Stimulated activated CD8-positive, alpha-beta memory T cell treated with anti-CD3 and anti-CD28 coated beads, Interleukin-2, amount 100 ng/mL, for 1 hour (primary cell): Measurements from ENCODE around the gene CXCL6.

ENCODE experiments used
- DNase-seq, 2 donors: peaks; one replicate each; pipeline ENCODE4 v3.0.0-alpha.2; 2020; ENCODE audit warnings: low read depth in 2 of 2

Gene CXCL6

DNA sequence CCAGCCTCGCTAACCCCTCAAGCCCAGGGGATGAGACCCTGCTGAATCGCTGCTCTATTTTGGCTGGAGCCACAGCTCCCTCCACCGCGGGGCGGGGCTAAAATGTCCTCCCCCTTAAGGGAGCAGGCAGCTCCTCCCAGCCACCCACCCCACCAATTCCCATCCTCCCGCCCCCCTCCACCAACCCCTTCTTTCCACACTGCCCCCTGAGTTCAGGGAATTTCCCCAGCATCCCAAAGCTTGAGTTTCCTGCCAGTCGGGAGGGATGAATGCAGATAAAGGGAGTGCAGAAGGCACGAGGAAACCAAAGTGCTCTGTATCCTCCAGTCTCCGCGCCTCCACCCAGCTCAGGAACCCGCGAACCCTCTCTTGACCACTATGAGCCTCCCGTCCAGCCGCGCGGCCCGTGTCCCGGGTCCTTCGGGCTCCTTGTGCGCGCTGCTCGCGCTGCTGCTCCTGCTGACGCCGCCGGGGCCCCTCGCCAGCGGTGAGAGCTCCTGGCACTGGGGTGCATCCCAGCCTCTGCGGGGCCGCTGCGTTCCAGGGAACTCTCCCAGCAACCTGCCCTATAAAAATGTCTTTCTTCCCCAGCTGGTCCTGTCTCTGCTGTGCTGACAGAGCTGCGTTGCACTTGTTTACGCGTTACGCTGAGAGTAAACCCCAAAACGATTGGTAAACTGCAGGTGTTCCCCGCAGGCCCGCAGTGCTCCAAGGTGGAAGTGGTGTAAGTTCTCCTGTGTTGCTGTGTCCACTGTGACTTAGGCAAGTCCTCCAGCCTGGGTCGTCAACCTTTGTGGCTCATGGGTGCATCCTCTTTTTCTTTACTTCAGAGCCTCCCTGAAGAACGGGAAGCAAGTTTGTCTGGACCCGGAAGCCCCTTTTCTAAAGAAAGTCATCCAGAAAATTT lies at the start of gene CXCL6:
Gene CXCL6, plus strand, starts transcription at position 306 of the 907 bp plus-strand sequence. Its CDS starts 73 bp downstream, at position 379.
- no peak for DNase-seq

DNA sequence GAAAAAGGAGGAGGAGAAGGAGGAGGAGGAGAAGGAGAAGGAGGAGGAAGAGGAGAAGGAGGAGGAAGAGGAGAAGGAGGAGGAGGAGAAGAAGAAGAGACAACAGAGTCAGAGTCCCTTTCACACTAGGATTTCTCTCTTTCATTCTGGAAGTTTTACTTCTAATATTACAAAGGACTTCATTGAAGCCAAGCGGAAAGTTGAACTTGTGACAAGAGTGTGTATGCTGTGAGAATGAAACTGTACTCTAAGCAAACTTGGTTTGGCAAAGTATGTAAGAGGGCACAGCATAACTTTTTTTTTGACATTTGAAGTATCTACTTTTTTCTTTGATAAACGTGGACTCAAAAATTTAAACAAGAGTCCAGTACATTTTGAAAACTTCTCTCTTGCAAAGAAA lies 48.1 kb upstream of the CXCL6 start:
- no peak for DNase-seq

DNA sequence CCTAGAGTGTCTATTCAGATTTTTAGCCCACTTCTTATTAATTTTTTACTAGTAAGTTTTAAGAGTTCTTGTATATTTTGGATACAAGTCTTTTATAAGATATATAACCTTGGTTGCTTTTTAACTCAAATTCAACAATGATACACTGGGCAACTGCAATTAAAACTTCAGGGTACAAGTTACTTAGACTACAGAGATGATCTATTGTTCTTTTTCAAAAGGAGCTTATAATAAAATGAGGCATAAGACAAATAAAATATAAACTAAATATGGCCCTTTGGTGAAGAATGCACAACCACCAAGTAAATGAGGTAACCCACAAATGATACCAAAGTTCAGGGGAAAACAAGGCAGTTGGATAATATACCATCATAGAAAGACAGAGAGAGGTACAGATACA lies 37.6 kb upstream of the CXCL6 start:
- no peak for DNase-seq

DNA sequence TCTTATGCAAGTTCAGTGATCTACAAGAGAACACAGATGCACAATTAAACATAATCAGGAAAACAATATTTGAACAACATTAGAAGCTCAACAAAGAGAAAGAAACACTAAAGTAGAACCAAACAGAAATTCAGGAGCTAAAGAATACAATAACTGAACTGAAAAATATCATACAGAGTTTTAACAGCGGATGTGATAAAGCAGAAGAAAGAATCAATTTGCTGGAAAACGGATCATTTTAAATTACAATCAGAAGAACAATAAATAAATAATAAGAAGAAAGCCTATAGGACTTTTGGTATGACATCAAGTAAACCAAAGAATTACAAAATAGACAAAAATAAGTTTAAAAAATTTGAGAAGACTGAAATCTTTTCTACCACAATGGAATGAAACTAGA lies 36.3 kb upstream of the CXCL6 start:
- DNase-seq: no peak

DNA sequence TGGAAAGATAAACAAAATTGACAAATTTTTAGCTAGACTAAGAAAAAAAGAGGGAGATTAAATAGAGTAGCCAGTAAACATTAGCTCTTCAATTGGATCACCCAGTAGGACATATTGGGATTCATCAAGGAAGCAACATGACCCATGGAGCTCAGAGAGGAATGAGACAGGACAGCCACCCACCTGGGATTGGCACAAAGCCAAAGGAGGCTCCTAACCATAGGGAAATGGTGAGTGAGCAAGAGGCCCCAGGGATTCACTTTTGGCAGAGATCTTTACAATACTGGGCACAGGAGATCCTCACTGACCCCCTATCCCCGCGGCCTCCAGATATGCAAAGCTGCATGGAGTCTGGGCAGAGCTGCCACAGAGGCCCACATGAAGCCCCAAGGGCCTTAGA lies 34.8 kb upstream of the CXCL6 start:
- DNase-seq: no peak

DNA sequence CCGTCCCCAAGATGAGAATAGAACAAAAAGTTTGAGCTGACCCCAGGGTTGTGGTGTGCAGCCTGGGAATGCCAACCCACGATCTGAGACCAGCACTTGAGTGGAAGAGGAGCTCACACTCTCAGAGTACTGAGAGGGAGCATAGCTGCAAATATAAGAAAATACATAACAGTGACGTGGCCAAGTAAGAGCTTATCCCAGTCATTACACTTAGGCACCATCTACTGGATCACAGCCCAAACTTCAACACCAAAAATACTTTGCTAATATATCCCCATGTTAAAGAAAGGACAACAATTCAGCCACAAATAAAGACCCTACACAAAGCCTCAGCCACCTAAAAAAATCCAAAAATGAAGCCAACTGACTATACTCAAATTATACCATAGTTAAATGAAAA lies 33.3 kb upstream of the CXCL6 start:
- no peak for DNase-seq

DNA sequence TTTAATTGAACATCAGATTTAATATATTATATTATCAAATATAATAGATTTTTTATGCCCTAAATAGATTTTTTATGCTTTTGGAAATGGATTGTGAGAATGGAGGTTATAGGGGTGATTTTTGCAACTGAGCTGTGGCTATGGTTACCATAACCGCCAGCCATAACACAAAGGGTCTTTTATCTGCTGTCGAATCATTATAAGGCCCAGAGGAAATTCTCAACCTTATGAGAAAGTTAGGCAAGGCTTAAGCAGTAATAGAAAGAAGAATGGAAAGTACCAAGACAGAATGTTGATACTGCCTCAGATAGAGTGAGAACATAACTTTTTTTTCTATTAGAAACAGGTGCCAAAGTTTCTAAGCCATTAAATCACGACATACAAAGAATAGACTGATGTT lies 26.3 kb upstream of the CXCL6 start:
- DNase-seq: no peak

DNA sequence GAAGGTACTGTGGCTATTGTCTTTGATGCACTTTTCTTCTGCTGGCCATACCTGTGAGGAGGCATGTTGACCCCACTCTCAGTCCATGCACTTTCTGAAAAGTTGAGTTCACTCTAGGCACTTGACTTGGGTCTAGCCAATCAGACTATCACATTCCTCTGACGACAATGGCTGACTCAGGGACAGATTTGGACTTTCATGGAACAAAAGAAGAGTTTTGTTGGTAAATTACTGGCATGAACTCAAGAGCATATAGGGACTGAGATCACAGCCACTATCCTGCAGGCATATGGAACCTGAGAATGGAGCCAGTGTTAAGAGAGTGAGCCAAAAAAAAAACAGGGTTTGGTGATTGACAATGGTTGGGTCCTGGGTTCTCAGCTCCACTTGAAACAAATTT lies 24.6 kb upstream of the CXCL6 start:
- DNase-seq: no peak

DNA sequence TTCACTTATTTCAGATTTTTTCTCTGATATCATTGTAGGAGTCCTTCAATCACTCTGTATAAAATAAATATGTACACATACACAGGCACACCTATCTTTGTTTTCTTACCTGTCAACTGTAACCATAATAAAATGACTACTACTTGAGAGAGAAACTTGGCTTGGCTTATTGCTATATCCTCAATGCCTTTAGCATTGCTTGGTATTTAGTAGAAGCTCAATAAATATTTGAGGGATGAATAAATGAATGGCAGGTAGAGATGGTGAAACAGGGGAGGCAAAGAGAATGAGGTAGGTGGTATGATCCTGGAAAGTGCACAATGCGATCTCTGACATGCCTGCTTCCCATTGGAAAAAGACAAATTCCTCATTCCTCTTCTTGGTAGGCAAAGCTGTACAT lies 21.8 kb upstream of the CXCL6 start:
- DNase-seq: no peak

DNA sequence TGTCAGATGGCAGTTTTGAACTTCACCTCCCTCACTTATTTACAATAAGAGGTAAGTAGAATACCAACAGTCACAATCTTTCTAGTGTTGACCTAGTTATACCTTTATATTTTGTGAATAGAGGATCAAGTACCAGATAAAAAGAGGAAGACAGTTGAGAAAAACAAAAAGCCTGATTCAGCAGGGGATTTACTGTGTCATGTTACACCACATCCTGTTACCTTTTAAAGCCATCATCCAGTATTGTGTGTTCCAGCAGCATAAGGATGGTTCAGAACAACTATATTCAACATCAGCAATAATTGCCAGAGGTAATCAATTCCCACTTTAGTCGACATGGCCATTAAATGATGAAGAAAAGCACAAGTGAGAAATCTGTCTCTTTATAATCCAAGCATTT lies 21.3 kb upstream of the CXCL6 start:
- no peak for DNase-seq

DNA sequence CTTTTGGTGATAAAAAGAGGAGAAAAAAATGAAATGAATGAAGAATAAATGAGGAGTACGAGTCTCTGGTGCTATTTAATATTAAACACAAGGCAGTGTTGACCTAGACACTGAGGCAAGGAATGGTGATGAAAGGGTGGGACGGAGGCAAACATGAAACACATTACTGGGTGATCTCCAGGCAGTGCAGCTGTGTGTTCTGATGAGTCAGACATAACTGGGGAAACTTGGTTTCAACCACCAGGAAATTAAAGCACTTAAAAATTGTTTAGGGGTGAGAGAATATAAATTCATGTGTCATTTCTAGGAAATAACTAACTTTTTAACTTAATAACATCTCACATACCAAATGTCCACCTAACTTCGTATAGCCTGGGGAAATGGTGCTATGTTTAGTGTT lies 19.7 kb upstream of the CXCL6 start:
- no peak for DNase-seq

DNA sequence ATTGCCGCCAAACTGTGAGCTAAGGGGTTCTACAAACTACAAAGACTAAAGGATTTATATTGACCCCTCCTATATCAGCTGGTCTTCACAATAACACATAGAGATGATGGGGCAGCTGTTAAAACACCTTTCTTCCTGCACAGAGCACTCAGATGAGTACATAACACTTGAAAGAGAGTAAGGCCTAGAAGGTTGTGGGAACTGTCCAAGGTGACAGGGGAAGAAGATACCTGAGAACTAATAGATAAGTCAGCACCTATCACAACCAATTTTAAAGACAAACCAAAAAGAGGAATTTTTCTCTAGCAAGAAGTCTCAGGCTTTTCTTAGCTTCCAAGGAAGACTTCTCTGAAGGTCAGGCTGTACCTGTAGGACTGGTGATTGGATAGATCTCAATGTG lies 19.1 kb upstream of the CXCL6 start:
- DNase-seq: no peak

DNA sequence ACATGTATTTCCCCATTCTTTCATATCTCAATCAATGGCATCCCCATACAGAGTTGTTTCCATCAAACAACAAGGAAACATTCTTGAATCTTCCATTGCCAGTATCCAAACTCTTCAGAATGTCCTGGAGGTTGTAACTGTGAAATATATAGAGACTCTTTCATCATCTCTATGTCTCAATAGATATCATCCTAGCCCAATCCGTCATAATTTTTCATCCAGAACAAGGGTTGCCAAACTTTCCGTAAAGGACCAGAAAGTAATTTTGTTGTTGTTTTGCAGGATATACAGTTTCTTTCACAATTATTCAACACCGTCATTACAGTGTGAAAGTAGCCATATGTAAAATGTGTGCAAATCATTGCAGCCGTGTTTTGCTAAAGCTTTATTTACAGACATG lies 15.2 kb upstream of the CXCL6 start:
- no peak for DNase-seq

DNA sequence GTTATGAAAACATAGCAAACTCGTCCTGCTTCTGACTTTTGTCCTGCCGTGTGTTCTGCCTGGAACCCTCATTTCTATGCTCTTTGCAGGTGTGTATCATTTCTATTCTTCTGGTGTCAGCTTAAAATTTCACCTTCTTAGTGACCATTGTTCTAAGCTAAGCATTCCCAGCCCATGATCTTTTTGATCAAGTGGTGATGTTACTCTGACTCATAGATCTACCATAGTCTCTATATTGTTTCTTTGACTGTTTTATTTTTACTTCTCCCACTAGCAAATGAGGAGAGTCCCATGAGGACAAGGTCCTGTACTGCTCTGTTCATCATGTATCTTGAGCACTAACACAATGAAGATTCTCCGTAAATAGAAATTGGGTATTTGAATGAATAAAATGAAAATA lies 14.1 kb upstream of the CXCL6 start:
- DNase-seq: no peak

DNA sequence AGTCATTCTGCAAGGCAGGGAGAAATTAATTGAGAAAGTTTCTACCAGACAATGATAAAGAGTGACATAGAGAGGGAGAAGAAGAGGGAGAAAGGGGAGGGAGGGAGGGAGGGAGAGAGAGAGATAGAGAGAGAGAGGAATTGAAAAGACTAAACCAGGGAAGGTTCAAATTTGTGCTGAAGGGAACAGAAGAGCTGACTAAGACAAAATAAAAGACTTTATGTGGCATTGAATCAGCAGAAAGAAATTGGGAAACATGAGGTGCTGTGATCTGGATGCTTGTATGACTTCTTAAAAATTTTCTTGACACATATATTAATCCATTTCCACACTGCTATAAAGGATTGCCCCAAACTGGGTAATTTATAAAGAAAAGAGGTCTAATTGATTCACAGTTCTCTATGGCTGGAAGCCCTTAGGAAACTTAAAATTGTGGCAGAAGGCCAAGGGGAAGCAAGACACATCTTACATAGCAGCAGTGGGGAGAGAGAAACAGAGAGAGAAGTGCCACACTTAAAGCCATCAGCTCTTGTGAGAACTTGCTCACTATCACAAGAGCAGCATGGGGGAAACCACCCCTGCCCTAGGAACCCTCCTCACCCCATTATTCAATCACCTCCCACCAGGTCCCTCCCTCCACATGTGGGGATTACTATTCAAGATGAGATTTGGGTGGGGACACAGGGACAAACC lies 13.5 kb upstream of the CXCL6 start:
- DNase-seq: no peak

DNA sequence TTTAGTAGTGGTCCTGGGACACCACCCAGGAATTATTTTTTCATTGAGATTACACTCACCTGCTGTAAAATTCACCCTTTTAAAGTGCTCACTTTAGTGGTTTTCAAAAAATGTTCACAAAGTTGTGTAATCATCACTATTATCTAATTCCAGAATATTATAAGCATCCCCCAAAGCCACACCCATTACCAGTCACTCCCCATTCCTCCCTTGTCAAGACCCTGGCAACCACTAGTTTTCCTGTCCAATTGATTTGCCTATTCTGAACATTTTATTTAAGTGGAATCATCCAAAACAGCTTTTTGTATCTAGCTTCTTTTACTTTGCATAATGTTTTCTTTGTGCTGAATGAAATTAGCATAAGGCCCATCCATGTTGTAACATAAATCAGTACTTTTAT lies 12.7 kb upstream of the CXCL6 start:
- DNase-seq: no peak

DNA sequence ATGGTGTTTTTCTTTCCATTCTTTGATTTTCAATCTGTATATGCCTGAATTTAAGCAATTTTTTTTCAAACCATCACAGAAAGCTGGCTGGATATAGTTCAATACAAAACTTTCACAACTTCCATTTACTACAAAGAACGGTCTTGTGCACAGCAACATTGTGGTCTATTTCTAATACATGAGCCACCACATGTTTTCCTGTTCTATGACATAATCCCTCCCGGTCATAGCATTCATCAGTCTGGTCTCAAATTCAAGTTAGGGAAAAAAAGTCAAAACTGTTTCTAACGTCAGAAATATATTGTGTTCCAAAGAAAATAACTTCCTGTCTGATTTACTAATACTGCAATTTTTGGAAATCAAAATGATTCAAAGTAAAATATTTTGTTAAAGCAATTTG lies 7.5 kb upstream of the CXCL6 start:
- no peak for DNase-seq

DNA sequence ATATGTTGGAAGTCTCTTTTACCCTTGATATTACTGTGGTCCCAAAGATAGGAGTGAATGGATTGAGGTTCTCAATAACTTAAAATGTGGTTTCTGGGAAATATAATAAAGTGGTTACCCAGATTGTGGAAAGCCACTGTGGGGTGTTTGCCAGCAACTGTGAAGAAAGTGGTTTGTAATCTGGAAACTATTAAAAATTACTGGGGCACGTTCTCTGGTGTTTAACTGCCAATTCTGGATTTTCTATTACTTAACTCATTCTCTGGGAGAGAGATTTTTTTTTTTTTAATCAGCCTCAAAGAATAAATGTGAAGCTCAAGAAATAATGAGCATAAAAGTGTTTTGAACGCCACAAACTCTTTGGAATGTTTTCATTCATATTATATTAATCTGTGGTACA lies 4.9 kb upstream of the CXCL6 start:
- DNase-seq: no peak

DNA sequence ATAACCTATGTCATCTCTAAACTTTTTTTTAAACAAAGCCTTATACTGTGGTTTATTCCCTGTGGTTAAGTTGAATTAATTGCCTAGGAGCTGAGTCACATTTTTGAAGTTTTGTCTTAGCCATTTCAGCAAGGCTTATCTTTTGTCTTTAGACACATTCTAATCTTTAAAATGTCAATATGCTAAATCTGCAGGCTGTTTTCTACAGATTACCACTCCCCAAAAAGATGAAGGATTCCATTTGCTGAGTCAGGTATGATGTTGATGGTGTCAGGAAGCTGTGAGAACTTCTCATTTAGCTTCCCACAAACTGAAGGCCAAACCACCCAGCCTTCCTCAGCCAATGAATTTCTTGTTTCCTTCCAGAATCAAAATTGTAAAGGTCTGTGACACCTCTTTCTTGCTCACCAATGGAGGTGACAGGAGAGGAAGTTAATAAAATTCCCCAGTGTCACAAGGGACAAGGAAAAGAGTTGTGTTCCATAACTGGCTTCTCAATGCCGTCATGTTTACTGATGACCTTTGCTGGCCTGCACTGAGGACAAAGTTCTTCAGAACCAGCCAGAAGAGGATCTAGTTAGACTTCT lies 3.7 kb upstream of the CXCL6 start:
- DNase-seq: no peak

DNA sequence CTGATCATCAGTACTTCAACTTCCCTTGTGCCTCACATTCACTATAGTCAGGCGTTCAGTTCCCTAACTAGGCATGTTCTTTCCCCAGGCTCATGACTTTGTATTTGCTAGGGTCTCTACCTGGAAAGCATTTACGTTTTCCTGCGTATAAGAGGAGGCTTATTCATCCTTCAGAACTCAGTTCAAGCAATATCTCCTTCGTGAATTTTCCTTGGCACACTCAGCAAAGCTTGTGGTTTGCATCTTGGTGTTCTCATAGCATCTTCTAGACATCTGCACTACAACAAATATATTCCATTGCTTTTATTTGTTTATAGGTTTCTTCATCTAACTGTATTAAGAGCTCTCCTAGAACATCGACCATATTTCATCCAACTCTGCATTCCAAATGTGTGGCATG lies 2.6 kb downstream of the CXCL6 start:
- no peak for DNase-seq

DNA sequence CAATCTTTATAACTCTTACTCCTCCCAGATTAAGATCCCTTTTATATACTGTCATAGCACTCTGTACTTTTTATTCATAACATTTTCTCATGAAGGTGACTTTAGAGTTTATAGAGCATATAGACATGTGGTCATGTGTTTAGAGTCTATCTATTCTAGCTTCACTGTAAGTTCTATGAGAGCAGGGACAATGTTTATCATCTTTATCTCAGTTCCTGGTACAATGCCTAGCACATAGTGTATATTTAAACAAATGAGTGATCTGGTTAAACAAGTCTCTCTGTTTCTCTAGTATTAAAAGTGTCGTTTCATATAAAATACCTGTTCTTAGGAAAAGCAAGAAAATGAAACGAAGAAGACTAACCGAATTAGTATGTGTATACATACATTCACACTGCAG lies 3.2 kb downstream of the CXCL6 start:
- no peak for DNase-seq

DNA sequence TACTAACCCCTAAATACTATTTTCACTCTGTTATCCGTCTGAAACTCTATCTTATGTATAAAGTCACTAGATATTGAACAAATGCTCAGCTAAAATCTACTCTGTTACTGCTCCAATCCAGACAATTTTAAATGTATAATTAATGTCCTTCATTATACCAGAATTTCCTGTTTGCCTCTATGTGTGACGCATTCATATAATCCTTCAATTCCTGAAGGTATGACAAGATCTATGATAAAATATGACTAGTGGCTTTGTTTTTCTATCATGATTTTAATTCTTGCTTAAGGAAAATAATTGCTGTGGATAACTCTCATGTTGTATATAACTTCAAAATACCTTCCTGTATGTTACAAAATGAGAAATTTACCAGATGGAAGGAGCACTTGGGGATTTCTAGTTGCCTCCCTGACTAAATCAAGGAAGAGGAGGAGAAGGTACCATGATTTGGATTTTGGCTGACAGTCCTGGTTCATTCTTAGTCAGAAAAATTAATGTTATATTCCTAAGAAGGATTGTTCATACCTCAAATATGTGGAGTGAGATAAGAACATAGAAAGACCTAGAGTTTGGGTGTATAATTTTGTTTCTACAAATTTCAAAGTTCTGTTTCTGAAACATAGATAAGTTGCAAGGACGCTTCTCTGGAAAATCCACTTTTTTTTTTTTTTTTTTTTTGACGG lies 4.9 kb downstream of the CXCL6 start:
- DNase-seq: no peak
